NCI-H2196 treated with DMSO at 0.1 percent for 48 hours (cell line): Measurements from ENCODE around the gene SGMS2.
A peak's percentile ranks its signal among the peaks of the same experiment; 100 is the strongest.
"Not testable (repeated sequence)": the region's sequence is repeated elsewhere in the genome, so short reads cannot be mapped to it uniquely, and the experiment has no call there.

Experiments used
- DNase-seq: peaks from one replicate; lab custom pipeline; 2025; ENCODE audit not compliant: unreplicated experiment; lab: John Stamatoyannopoulos, UW

The SGMS2 gene

GRCh38 chr4:107863850-107864371 lies 39.2 kb downstream of the SGMS2 start:
- DNase-seq: no peak

DNA sequence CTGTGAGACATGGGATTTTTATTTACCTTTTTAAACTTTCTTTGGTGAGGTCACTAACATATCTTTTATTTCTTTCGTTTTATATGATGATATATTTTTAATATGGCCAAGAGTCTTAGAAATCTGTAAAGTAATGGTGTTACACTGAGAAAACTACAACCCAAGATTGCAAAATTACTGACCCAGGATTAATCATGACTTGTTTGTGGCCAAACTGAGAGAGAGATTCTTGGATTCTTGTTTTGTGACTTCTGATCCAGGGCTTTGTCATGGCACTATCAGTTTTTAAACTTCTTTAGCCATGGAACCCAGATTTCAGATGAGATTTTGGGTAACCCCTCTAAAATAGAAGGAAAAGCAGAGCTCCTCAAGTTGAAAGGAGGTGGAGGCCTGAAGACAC lies 42.0 kb downstream of the SGMS2 start:
- no peak for DNase-seq

DNA sequence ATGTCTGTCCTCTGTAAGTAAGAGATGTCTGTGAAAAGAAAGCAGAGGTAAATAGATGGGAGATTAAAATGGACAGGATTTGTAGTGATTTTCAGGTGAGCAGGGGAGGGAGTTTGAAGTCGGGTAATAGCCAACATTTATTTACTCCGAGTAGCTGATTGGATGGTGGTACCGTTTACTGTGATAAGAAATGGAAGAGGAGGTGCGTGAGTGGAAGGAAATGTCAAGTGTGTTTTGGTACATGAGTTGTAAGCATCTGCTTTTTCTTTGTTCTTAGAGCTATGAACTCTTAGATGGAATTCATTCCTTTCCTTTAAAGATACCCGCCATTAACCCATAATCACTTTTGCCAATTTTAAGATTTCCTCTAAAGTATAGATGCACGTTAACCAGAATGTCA lies 45.5 kb downstream of the SGMS2 start:
- no peak for DNase-seq

DNA sequence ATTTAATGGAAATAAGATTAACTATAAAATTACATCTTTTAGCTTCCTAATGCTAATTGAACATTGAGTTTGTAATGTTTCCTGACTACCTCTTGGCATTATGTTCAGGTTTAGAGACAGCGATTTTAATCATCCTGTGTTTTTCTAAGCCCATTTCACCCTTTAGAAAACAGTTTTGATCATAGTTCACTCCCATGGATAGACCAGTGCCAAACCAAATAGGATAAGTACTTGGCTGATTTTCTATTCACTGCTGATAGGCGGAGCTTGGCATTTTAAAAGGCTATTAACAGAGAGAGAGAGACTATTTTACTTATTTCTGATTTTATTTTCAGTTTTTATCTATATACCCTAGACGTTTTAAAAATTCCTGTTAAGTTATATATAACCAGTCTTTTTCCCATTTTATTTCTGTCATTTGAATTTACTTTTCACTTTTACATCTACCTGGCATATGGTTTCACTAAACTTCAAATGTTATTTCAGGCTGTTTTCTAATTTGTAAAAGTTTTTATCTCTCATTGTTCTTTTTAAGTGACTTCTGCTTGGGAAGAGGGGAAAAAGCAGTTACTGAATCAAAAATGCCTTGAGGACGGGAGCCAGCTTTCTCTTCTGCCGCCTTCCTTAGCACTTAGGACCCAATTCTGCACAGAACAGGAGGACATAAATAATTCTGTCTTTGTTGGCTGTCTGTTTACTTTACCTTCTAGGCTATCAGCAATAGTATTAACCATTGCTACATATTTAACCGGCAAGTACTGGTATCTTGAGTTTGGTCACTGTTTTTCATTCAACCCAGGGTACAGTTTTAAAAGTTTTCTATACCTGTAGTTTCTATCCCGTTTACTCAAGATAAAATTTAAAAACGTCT lies 46.4 kb downstream of the SGMS2 start:
- peak; percentile 13 for DNase-seq

DNA sequence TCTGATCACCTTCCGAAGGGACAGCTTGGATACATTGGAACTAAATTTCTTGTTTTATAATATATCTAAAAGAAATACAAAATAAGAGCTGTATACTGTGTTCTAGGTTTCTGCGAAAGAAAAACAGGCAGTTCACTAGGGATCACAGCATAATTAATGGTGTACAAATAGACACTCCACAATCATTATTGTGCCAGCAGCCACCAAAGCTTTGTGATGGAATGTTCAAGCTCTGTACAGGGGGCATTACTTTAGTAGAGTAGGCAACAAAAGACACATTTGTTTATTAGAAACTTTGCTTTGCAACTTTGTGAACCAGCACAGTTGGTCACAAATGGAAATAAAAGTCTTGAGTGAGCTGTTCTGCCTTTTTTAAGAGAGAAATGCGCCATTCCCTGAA lies 49.3 kb downstream of the SGMS2 start:
- no peak for DNase-seq

DNA sequence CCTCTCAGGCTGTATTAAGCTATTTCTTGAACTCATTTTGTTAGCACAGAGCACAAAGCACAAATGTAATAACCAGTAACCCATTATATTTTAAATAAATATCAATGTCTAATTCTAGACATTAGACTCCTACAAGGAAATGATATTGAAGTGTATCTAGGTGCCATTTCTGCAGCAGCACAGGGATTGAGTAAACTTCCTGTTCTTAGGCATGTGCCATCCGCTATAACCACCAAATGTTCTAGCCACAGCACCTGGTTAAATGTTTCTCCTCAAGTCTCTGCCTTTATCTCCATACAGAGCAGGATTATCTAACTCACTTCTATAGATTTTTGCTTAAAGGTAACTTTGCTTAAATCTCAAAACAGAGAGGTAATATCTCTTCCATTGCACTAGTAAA lies 51.4 kb downstream of the SGMS2 start:
- DNase-seq: peak; percentile 4

GRCh38 chr4:107877361-107877760 lies 52.6 kb downstream of the SGMS2 start:
- no peak for DNase-seq

GRCh38 chr4:107885865-107886264 lies 61.1 kb downstream of the SGMS2 start:
- DNase-seq: no peak

- DNase-seq: no peak
Measured at GRCh38 chr4:107888237-107888636, 63.5 kb downstream of the SGMS2 start.

DNA sequence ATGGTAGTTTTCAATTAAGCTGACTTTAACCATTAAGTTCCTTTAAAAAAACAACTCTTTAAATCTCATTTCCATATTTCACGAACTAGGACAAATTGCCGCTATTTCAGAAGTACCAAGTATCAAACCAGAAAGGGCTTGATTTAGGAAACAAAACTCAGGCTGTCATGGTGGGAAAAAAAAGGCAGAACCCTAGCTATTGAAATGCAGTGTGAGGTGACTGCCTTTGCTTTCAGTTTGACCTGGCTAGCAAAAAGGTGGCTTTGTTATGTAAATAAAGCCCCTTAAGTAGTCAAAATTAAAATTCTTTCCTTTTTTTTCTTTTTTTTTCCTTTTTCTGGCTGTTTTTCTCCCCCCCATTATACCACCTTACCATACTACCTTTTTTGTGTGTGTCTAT lies 66.0 kb downstream of the SGMS2 start:
- no peak for DNase-seq

GRCh38 chr4:107891299-107891698 lies 66.6 kb downstream of the SGMS2 start:
- DNase-seq: no peak

DNA sequence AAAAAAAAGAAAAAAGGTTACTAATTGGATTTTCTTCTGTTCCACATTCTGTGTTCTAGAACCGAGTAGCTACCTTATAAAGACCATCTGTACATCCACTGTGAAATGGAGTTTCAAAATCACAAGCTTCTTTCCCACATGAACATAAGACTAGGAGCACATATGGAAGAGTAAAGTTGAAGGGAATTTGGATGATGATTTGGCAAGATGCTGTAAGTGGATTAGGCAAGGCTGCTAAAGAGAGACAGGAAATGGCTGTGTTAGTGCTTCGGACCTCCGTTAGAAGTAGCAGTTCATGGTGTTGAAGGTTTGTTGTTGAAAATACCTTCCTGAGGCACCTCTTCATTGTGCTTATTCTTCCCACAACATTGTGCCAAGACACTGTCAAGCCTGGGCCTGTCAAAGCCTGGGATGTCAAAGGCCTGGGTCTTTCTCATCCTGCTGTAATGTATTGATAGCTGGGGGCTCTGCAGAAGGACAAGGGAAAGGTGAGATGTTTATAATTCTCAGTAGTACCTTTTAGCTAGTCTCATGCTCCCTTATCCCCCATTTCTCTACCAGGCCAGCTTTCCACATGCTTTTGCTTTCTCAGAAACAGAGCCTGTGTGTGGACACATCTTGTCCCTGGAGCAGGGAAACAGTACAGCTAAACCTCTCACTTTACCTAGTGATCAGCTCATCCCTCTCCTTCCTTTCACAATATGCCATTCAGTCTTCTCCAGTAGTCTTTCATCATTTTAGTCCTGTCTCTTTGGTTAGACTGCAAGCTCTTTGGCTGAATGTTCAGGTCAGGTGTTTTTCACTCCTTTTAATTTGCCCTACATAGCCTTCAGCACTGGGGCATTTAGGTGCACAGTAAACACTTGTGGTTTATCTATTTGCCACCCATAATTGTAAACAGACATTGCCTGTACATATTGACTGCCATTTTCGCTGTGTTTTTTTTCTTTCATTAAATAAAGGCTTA lies 68.7 kb downstream of the SGMS2 start:
- no peak for DNase-seq

DNA sequence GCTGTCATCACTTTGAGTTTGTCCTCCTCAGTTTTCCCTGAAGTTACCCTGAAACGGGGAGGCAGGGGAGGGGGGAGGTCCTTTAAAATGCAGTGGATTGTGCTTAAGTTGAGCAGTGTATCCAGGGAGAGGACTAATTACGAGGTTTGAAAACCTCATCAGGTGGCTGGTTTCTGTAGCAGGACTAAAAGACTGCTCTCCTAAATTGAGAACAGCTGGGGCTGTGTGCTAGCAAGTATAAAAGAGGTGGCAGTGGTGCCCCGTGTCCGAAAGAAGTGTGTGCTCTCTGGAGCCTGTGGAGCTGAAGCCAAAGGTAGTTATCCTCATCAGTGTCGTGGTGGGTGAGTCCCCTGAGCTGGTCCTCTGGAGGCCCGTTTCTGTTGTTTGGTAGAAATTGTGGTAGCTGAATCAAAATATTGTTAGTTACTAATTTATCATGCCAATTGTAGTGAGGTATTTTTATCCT lies 69.4 kb downstream of the SGMS2 start:
- no peak for DNase-seq

DNA sequence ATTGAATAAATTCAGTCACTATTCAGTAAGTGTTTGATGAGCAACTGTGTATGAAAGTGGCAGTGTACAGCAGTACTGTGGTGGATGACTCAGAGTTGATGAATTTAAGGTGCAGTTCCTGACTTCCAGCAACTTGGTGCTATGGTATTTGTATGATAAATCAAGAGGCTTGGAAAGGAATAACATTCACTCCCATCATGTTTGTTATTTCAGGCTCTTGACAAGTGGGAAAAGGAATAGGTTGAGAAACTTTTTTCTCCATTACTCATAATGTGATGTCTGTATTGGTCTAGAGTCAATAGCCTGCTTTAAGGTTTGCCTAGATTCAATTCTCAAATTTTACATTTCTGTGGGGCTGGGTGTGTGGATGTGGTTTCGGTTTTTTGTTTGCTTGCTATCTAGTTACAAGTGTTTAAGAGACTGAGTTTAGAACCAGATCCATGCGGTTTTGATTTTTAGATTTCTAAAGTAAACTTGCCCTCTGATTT lies 71.5 kb downstream of the SGMS2 start:
- DNase-seq: no peak

DNA sequence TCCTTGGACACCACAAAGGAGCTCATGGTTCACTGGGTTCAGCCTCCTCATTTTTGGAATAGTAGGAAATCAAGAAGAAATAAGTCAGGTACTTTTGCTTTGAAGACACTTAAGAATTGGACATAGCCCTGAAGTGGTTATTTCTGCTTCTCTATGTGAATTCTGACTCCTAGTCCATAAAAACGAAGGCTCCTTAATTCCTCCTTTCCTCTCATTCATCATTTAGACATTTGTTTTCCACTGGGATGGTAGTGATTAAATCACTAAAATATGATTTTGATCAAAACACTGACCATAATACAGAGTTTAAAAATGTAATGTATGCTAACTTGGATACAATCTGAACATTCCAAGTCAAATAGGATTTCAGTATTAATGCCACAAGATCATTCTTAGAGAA lies 71.9 kb downstream of the SGMS2 start:
- DNase-seq: no peak

DNA sequence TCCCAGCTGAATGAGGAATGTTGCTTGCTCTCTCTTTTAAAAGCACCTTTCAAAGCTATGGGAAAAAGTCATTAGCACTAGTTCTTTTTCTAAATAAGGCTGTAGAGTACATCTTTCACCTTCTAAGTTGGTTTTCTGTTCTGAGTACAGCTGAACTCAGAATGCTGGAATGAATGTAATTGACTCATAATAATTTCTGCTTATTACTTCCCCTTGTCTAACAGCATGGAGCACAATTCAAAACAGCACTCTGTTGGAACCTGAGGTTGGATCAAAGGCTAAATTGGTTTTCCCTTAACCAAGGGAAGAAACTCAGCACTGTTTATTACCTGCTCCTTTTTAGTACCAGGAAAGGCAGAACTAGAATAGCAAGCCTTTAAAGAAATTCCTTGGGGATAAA lies 73.1 kb downstream of the SGMS2 start:
- no peak for DNase-seq

DNA sequence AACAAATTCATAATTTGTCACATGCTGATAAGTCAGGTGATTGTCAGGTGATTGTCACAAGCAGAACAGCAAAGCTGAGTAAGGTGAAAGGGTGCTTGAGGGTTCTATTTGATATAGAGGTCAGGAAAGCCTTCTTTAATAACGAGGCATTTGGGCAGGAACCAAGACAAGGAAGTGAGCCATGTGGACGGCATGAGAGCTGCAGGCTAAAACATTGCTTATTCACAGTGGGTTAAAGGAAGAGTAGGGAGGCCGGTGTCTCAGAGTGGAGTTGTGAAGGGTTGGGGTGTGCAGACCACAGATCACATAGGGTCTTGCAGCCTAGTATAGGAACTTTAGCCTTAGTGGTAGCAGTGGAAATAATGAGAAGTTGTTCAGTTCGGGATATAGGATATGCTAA lies 75.3 kb downstream of the SGMS2 start:
- DNase-seq: no peak

- no peak for DNase-seq
Measured at GRCh38 chr4:107900508-107900907, 75.8 kb downstream of the SGMS2 start.

DNA sequence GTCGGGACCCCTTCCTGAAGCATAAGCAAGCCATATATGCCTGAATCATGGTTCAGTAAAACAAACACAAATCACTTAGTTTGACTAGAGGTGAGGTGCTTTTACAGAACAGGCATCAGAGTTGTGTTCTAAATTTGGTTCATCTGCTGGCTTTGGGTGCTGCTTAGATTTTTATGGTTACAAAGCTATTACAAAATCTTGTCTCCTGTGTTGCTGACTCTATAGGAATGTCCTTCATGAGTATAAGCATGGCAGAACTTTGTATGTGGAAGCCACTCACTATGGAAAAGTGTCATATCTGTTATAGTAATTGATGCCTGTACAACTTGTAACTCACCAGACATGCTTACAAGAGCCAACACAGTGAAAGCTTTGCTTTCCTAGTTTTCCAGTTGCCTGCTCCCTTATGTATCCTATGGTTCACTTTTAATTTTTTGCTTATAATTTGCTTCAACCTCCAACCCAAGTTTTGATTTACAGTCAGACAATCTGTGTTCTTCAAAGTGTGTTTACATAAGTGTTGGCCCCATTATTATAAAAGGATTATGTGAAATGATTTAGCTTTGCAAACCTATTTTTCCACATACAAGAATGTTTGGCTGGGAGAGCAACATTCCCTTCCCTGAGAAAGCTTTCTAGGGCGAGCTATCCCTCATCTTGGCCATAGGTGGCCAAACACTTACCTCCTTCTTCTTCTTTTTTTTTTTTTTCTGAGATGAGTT lies 76.6 kb downstream of the SGMS2 start:
- DNase-seq: no peak

DNA sequence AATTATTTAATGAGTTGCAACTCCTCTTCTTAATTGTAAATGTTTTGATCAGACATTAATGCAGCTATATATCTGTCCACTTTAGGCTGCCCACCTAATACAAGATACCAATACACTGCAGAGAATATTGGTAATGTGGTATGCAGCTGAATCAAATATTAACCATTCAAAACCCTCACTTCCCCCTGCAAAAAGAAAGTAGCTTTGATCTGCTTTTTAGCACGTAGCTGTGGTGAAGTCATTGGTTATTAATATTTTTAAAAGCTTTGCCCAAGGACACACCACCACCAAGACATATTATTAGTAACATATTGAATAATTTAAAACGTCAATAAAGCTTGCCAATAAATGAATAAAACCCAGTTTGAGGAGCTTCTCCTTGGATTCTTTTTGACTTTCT lies 78.0 kb downstream of the SGMS2 start:
- no peak for DNase-seq

GRCh38 chr4:107905082-107905481 lies 80.3 kb downstream of the SGMS2 start:
- not testable (repeated sequence) for DNase-seq
